ENCODE data around the gene TCEA3.

GRCh38 chr1:23451441-23451840, 26.9 kb upstream of the TCEA3 start:
- TF ChIP-seq, protein P1, sequence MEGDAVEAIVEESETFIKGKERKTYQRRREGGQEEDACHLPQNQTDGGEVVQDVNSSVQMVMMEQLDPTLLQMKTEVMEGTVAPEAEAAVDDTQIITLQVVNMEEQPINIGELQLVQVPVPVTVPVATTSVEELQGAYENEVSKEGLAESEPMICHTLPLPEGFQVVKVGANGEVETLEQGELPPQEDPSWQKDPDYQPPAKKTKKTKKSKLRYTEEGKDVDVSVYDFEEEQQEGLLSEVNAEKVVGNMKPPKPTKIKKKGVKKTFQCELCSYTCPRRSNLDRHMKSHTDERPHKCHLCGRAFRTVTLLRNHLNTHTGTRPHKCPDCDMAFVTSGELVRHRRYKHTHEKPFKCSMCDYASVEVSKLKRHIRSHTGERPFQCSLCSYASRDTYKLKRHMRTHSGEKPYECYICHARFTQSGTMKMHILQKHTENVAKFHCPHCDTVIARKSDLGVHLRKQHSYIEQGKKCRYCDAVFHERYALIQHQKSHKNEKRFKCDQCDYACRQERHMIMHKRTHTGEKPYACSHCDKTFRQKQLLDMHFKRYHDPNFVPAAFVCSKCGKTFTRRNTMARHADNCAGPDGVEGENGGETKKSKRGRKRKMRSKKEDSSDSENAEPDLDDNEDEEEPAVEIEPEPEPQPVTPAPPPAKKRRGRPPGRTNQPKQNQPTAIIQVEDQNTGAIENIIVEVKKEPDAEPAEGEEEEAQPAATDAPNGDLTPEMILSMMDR (IDR thresholded peaks at IDR 0.05; ENCODE audit: low read length) = no peak
- TF ChIP-seq EZH2 (optimal IDR thresholded peaks at IDR 0.05; ENCODE audit: low read depth, low read length) (no peak), EZH2phosphoT487 (IDR thresholded peaks at IDR 0.05; ENCODE audit: low read length) (no peak)
